GM23338 (cell line): Measurements from ENCODE around the gene TEKTIP1. TPM values are rescaled to one million over a fixed set of nuclear protein-coding genes. Genes with fewer than 3 reads are reported as not detected.
A peak's percentile ranks its signal among the peaks of the same experiment; 100 is the strongest.

Experiments
- ATAC-seq: fragments of 200-7000 bp; cut with Tn5 transposase; 3 replicates; pipeline ENCODE4 v1.9.1; 2020
- DNase-seq: peaks from one replicate; pipeline ENCODE4 v3.0.0-alpha.2; 2015; ENCODE audit warnings: low spot score
- H2AFZ ChIP-seq: fragments of 200-600 bp; sonication (generic); 2 replicates; pipeline ENCODE4 v1.8.0; 2016; ENCODE audit warnings: antibody characterized with exemption, mild to moderate bottlenecking, moderate library complexity
- H3F3A ChIP-seq: fragments of 200-600 bp; sonication (generic); replicated peaks from 2 replicates; pipeline ENCODE4 v1.8.0; 2017; ENCODE audit warnings: antibody characterized with exemption, mixed run types, low read depth
- H3K27ac ChIP-seq: fragments of 200-600 bp; sonication (generic); 2 replicates; pipeline ENCODE4 v1.6.1; 2016; ENCODE audit warnings: low read depth
- H3K27me3 ChIP-seq: fragments of 200-600 bp; sonication (generic); 2 replicates; pipeline ENCODE4 v1.8.0; 2016; ENCODE audit warnings: mild to moderate bottlenecking, mixed run types, moderate library complexity; ENCODE audit not compliant: insufficient read depth
- H3K36me3 ChIP-seq: fragments of 200-600 bp; sonication (generic); 2 replicates; pipeline ENCODE4 v1.8.0; 2016; ENCODE audit warnings: mild to moderate bottlenecking; ENCODE audit not compliant: insufficient read depth
- H3K4me1 ChIP-seq: fragments of 200-600 bp; sonication (generic); 2 replicates; pipeline ENCODE4 v1.8.0; 2016; ENCODE audit warnings: mild to moderate bottlenecking, moderate library complexity; ENCODE audit not compliant: insufficient read depth
- H3K4me2 ChIP-seq: fragments of 200-600 bp; sonication (generic); 2 replicates; pipeline ENCODE4 v1.7.1; 2017; ENCODE audit warnings: mixed run types
- H3K4me3 ChIP-seq: fragments of 200-600 bp; sonication (generic); 2 replicates; pipeline ENCODE4 v1.6.1; 2016; ENCODE audit warnings: mixed run types
- H3K79me2 ChIP-seq: fragments of 200-600 bp; sonication (generic); replicated peaks from 2 replicates; pipeline ENCODE4 v1.8.0; 2017; ENCODE audit warnings: mild to moderate bottlenecking; ENCODE audit not compliant: insufficient read depth
- H3K9me2 ChIP-seq: fragments of 200-600 bp; sonication (generic); 2 replicates; pipeline ENCODE4 v1.8.0; 2017; ENCODE audit not compliant: insufficient read depth
- H4K20me1 ChIP-seq: fragments of 200-600 bp; sonication (generic); replicated peaks from 2 replicates; pipeline ENCODE4 v1.8.0; 2017; ENCODE audit warnings: mild to moderate bottlenecking; ENCODE audit not compliant: insufficient read depth
- H3K27ac Mint-ChIP-seq: 2 replicates; pipeline ENCODE4 v1.8.0; 2020; ENCODE audit warnings: inconsistent platforms, mild to moderate bottlenecking, moderate library complexity, mixed read lengths
- H3K27me3 Mint-ChIP-seq: 3 replicates; pipeline ENCODE4 v1.8.0; 2022; ENCODE audit warnings: low read depth, mild to moderate bottlenecking, moderate library complexity, mixed read lengths, inconsistent platforms; ENCODE audit not compliant: insufficient read depth, poor library complexity
- H3K36me3 Mint-ChIP-seq: 3 replicates; pipeline ENCODE4 v1.8.0; 2021; ENCODE audit warnings: low read depth, mild to moderate bottlenecking, inconsistent platforms, moderate library complexity, mixed read lengths
- H3K4me1 Mint-ChIP-seq: 3 replicates; pipeline ENCODE4 v1.8.0; 2020; ENCODE audit warnings: mild to moderate bottlenecking, inconsistent platforms, mixed read lengths
- H3K4me3 Mint-ChIP-seq: 3 replicates; pipeline ENCODE4 v1.8.0; 2021; ENCODE audit warnings: moderate library complexity, mild to moderate bottlenecking, inconsistent platforms, mixed read lengths
- H3K9me3 Mint-ChIP-seq: 3 replicates; pipeline ENCODE4 v1.8.0; 2020; ENCODE audit warnings: moderate library complexity, mild to moderate bottlenecking, inconsistent platforms, mixed read lengths
- CREB1 ChIP-seq: fragments of 250-450 bp; sonication (Bioruptor Pico); IDR thresholded peaks from 2 replicates; pipeline ENCODE4 v1.5.0; 2020; ENCODE audit warnings: low read depth, mild to moderate bottlenecking, moderate library complexity
- CTCF ChIP-seq, 2 experiments: fragments of 200-600 bp in 1 of 2; sonication (generic) in 1 of 2; conservative IDR thresholded peaks; 2 replicates each; pipeline versions ENCODE4 v1.5.1 to v1.6.1; 2016 to 2017; ENCODE audit warnings: antibody characterized with exemption in 2 of 2, low read depth in 2 of 2, mild to moderate bottlenecking in 2 of 2, moderate library complexity in 1 of 2
- POLR2AphosphoS5 ChIP-seq: IDR thresholded peaks from 2 replicates; pipeline ENCODE4 v1.6.1; 2016; ENCODE audit warnings: antibody characterized with exemption, low read depth
- STAT1 ChIP-seq: IDR thresholded peaks from one replicate; pipeline ENCODE4 v1.6.1; 2016; ENCODE audit warnings: antibody characterized with exemption; ENCODE audit not compliant: unreplicated experiment
- polyA plus RNA-seq: library from polyadenylated mRNA; unstranded; fragments of >200 nt; fragmentation: Nextera tagmentation; extraction: Ambion mirVana; gene quantifications from 2 replicates; pipeline ENCODE4 v1.2.1, GENCODE V29; 2016
- total RNA-seq: library from RNA; depleted of rRNA; stranded (reverse); fragments of >200 nt; shearing (Covaris generic); gene quantifications from 2 replicates; pipeline ENCODE4 v1.2.3, GENCODE V29; 2014
- TF ChIP-seq, protein P1 (sequence below): fragments of 250-450 bp; sonication (Bioruptor Pico); IDR thresholded peaks from 2 replicates; pipeline ENCODE4 v1.5.0; 2020; ENCODE audit warnings: mild to moderate bottlenecking, moderate library complexity

The TEKTIP1 gene
- total and polyA plus RNA-seq, 2 experiments from 2014 or later: not detected

GRCh38 chr19:3572132-3572854, 33.3 kb downstream of the TEKTIP1 start:
- H3K27me3 ChIP-seq: no peaks in the 10 kb centered on the region
- H3K27ac Mint-ChIP-seq: no peak overlapping the region
- ATAC-seq (peak; percentile 71), DNase-seq (peak; percentile 100)
- H2AFZ ChIP-seq: no peak overlapping the region
- no peaks in the 10 kb centered on the region for H3K79me2 ChIP-seq
- no peak for TF ChIP-seq STAT1
- TF ChIP-seq CREB1: peak; percentile 56
- peaks cover 26% of the 10 kb centered on the region for H3K27me3 Mint-ChIP-seq
- H3K36me3 Mint-ChIP-seq: peaks cover 12% of the 10 kb centered on the region
- peaks cover 16% of the 10 kb centered on the region for H3K4me1 Mint-ChIP-seq
- no peaks in the 10 kb centered on the region for H3K9me2 ChIP-seq
- peaks cover 6% of the 10 kb centered on the region for H4K20me1 ChIP-seq
- no peak overlapping the region for H3K27ac ChIP-seq
- peaks cover 19% of the 10 kb centered on the region for H3K4me1 ChIP-seq
- no peaks in the 10 kb centered on the region for H3K36me3 ChIP-seq
- H3K4me3 Mint-ChIP-seq: peak overlapping the region; percentile 77
- peaks cover 11% of the 10 kb centered on the region for H3F3A ChIP-seq
- peak overlapping the region; percentile 82 for H3K4me2 ChIP-seq
- no peaks in the 10 kb centered on the region for H3K9me3 Mint-ChIP-seq
- H3K4me3 ChIP-seq: peak overlapping the region; percentile 92; the same call in 1 of the 2 replicates

- Histone ChIP-seq H3K36me3 (no peaks in the 10 kb centered on the region), H3F3A (peaks cover 11% of the 10 kb centered on the region), H3K27me3 (no peaks in the 10 kb centered on the region), H3K79me2 (no peaks in the 10 kb centered on the region), H3K4me2 (peak within 1 kb of the TSS; percentile 91), H2AFZ (0 out of 2 replicates have a peak within 1 kb of the TSS, but pooled peaks have one; percentile 7), H3K4me1 (peaks cover 19% of the 10 kb centered on the region), H3K4me3 (peak within 1 kb of the TSS; percentile 92), H4K20me1 (peaks cover 6% of the 10 kb centered on the region), H3K27ac (no peak within 1 kb of the TSS), H3K9me2 (no peaks in the 10 kb centered on the region)
- Mint-ChIP-seq H3K4me3 (peak within 1 kb of the TSS; percentile 77), H3K36me3 (peaks cover 12% of the 10 kb centered on the region), H3K27me3 (peaks cover 27% of the 10 kb centered on the region), H3K9me3 (no peaks in the 10 kb centered on the region), H3K4me1 (peaks cover 16% of the 10 kb centered on the region), H3K27ac (no peak within 1 kb of the TSS; the same call in 1 of the 2 replicates)
- TF ChIP-seq, protein P1, sequence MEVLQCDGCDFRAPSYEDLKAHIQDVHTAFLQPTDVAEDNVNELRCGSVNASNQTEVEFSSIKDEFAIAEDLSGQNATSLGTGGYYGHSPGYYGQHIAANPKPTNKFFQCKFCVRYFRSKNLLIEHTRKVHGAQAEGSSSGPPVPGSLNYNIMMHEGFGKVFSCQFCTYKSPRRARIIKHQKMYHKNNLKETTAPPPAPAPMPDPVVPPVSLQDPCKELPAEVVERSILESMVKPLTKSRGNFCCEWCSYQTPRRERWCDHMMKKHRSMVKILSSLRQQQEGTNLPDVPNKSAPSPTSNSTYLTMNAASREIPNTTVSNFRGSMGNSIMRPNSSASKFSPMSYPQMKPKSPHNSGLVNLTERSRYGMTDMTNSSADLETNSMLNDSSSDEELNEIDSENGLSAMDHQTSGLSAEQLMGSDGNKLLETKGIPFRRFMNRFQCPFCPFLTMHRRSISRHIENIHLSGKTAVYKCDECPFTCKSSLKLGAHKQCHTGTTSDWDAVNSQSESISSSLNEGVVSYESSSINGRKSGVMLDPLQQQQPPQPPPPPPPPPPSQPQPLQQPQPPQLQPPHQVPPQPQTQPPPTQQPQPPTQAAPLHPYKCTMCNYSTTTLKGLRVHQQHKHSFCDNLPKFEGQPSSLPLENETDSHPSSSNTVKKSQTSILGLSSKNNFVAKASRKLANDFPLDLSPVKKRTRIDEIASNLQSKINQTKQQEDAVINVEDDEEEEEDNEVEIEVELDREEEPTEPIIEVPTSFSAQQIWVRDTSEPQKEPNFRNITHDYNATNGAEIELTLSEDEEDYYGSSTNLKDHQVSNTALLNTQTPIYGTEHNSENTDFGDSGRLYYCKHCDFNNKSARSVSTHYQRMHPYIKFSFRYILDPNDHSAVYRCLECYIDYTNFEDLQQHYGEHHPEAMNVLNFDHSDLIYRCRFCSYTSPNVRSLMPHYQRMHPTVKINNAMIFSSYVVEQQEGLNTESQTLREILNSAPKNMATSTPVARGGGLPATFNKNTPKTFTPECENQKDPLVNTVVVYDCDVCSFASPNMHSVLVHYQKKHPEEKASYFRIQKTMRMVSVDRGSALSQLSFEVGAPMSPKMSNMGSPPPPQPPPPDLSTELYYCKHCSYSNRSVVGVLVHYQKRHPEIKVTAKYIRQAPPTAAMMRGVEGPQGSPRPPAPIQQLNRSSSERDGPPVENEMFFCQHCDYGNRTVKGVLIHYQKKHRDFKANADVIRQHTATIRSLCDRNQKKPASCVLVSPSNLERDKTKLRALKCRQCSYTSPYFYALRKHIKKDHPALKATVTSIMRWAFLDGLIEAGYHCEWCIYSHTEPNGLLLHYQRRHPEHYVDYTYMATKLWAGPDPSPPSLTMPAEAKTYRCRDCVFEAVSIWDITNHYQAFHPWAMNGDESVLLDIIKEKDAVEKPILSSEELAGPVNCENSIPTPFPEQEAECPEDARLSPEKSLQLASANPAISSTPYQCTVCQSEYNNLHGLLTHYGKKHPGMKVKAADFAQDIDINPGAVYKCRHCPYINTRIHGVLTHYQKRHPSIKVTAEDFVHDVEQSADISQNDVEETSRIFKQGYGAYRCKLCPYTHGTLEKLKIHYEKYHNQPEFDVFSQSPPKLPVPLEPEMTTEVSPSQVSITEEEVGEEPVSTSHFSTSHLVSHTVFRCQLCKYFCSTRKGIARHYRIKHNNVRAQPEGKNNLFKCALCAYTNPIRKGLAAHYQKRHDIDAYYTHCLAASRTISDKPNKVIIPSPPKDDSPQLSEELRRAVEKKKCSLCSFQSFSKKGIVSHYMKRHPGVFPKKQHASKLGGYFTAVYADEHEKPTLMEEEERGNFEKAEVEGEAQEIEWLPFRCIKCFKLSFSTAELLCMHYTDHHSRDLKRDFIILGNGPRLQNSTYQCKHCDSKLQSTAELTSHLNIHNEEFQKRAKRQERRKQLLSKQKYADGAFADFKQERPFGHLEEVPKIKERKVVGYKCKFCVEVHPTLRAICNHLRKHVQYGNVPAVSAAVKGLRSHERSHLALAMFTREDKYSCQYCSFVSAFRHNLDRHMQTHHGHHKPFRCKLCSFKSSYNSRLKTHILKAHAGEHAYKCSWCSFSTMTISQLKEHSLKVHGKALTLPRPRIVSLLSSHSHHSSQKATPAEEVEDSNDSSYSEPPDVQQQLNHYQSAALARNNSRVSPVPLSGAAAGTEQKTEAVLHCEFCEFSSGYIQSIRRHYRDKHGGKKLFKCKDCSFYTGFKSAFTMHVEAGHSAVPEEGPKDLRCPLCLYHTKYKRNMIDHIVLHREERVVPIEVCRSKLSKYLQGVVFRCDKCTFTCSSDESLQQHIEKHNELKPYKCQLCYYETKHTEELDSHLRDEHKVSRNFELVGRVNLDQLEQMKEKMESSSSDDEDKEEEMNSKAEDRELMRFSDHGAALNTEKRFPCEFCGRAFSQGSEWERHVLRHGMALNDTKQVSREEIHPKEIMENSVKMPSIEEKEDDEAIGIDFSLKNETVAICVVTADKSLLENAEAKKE: no peak
- TF ChIP-seq CTCF (conservative IDR thresholded peaks at IDR 0.05; ENCODE audit: low read depth in 2 of 2): no peak
- peak; percentile 32; the same call in 1 of the 2 replicates for TF ChIP-seq POLR2AphosphoS5
- DNase-seq (no peak), ATAC-seq (no peak)
These were observed 33.8 kb downstream of the TEKTIP1 start, which contains the start of gene HMG20B for GRCh38 chr19:3572855-3573161. Gene HMG20B (plus strand): TSS chr19:3572944. CDS start chr19:3573310, 366 bp downstream.
